Stomach (tissue), 4 donors: ENCODE data around the gene RAB8B.

Source experiments
- POLR2A ChIP-seq, 4 donors: fragments of 450-650 bp; IDR thresholded peaks; one replicate each; pipeline ENCODE4 v1.6.1; 2016; ENCODE audit warnings: antibody characterized with exemption in 4 of 4, control low read depth in 2 of 4, mild to moderate bottlenecking in 1 of 4, moderate library complexity in 1 of 4
- TF ChIP-seq, protein P1 (sequence below), 7 experiments: fragments of 450-650 bp in 4 of 7; fragments of 200-600 bp in 3 of 7; sonication (generic) in 3 of 7; IDR thresholded peaks; one replicate each; pipeline ENCODE4 v1.5.1; 2016 to 2019; ENCODE audit warnings: antibody characterized with exemption in 7 of 7, control low read depth in 2 of 7, mild to moderate bottlenecking in 1 of 7

DNA sequence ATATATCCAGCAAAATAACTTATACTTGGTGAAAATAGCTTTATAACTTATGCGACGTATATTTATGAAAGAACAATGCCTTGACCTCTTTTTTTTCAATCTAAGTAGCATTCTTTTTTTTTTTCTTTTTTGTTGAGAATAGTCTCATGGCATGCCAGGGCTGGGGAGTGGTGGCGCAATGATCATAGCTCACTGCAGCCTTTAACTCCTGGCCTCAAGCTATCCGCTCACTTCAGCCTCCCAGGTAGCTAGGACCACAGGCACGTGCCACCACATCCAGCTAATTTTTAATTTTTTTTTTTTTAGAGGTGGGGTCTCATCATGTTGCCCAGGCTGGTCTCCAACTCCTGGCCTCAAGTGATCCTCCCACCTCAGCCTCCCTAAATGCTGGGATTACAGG lies 43.5 kb downstream of the RAB8B start:
- TF ChIP-seq, protein P1, sequence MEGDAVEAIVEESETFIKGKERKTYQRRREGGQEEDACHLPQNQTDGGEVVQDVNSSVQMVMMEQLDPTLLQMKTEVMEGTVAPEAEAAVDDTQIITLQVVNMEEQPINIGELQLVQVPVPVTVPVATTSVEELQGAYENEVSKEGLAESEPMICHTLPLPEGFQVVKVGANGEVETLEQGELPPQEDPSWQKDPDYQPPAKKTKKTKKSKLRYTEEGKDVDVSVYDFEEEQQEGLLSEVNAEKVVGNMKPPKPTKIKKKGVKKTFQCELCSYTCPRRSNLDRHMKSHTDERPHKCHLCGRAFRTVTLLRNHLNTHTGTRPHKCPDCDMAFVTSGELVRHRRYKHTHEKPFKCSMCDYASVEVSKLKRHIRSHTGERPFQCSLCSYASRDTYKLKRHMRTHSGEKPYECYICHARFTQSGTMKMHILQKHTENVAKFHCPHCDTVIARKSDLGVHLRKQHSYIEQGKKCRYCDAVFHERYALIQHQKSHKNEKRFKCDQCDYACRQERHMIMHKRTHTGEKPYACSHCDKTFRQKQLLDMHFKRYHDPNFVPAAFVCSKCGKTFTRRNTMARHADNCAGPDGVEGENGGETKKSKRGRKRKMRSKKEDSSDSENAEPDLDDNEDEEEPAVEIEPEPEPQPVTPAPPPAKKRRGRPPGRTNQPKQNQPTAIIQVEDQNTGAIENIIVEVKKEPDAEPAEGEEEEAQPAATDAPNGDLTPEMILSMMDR (IDR thresholded peaks at IDR 0.05) = no peak
- TF ChIP-seq POLR2A (IDR thresholded peaks at IDR 0.05) = no peak
